H1 (cell line): ENCODE data around the gene DNASE2B. TPM values are rescaled to one million over a fixed set of nuclear protein-coding genes. Genes with fewer than 3 reads are reported as not detected.

Experiments used
- CTCF ChIA-PET: fragments of 300-600 bp; sonication (Branson Sonifier 250); formaldehyde crosslinking; loops from one replicate; lab custom pipeline; 2021; ENCODE audit not compliant: partially characterized antibody; lab: Charles Lee
- POLR2A ChIA-PET: fragments of 300-600 bp; sonication (Branson Sonifier 250); formaldehyde crosslinking; loops from one replicate; lab custom pipeline; 2021; ENCODE audit warnings: inconsistent platforms; ENCODE audit not compliant: partially characterized antibody; lab: Charles Lee
- DNase-seq, 2 experiments: peaks; one replicate each; pipeline versions ENCODE4 v3.0.0 to v3.0.0-alpha.2; 2010 to 2022; ENCODE audit warnings: low spot score in 2 of 2, low read depth in 1 of 2, mixed read lengths in 1 of 2
- FAIRE-seq: peaks from 2 replicates; lab custom pipeline; 2011; peaks lifted over from hg19 to GRCh38; lab: Jason Lieb, UNC
- H2AFZ ChIP-seq: 2 replicates; pipeline ENCODE4 v1.8.1; 2012; ENCODE audit warnings: low read length, inconsistent platforms
- H2AK5ac ChIP-seq: 2 replicates; pipeline ENCODE4 v1.6.1; 2013; ENCODE audit warnings: low read depth, low read length
- H2BK120ac ChIP-seq: replicated peaks from 2 replicates; pipeline ENCODE3; 2013; ENCODE audit warnings: low read depth, low read length, inconsistent platforms
- H2BK12ac ChIP-seq: 2 replicates; pipeline ENCODE4 v1.6.1; 2013; ENCODE audit warnings: low read depth, low read length
- H2BK15ac ChIP-seq: 2 replicates; pipeline ENCODE4 v1.6.1; 2013; ENCODE audit warnings: low read length
- H2BK20ac ChIP-seq: 2 replicates; pipeline ENCODE4 v1.6.1; 2013; ENCODE audit warnings: low read length
- H2BK5ac ChIP-seq: 2 replicates; pipeline ENCODE4 v1.6.1; 2013; ENCODE audit warnings: low read depth, low read length
- H3K14ac ChIP-seq: 2 replicates; pipeline ENCODE4 v1.6.1; 2013; ENCODE audit warnings: inconsistent platforms; ENCODE audit not compliant: insufficient read length
- H3K18ac ChIP-seq: 2 replicates; pipeline ENCODE4 v1.6.1; 2013; ENCODE audit warnings: low read length; ENCODE audit errors: extremely low read depth
- H3K23ac ChIP-seq: 2 replicates; pipeline ENCODE4 v1.6.1; 2013; ENCODE audit warnings: inconsistent platforms; ENCODE audit not compliant: insufficient read length
- H3K23me2 ChIP-seq: 2 replicates; pipeline ENCODE4 v1.6.1; 2013; ENCODE audit warnings: low read depth, low read length
- H3K27ac ChIP-seq: 2 replicates; pipeline ENCODE4 v1.6.1; 2011; ENCODE audit warnings: low read depth, low read length, inconsistent platforms
- H3K27me3 ChIP-seq, 4 experiments: replicated peaks in 1 of 4; 1 replicate in 1 of 4; 2 replicates in 3 of 4; pipeline versions ENCODE4 v1.6.1 to v1.8.1; 2011 to 2013; ENCODE audit warnings: low read length in 3 of 4, mild to moderate bottlenecking in 3 of 4, inconsistent platforms in 2 of 4, mixed read lengths in 2 of 4, moderate library complexity in 1 of 4; ENCODE audit not compliant: control insufficient read depth in 3 of 4, insufficient read depth in 3 of 4; ENCODE audit errors: extremely low read depth in 1 of 4
- H3K36me3 ChIP-seq, 4 experiments: 2 replicates each; pipeline versions ENCODE4 v1.6.1 to v1.8.1; 2011 to 2013; ENCODE audit warnings: mild to moderate bottlenecking in 4 of 4, low read length in 3 of 4, moderate library complexity in 2 of 4, control low read depth in 1 of 4, inconsistent platforms in 1 of 4; ENCODE audit not compliant: insufficient read depth in 4 of 4, control insufficient read depth in 2 of 4
- H3K4ac ChIP-seq: replicated peaks from 2 replicates; pipeline ENCODE3; 2013; ENCODE audit warnings: low read length, low read depth, mixed read lengths, inconsistent platforms; ENCODE audit not compliant: insufficient read length
- H3K4me1 ChIP-seq, 4 experiments: replicated peaks in 1 of 4; 1 replicate in 1 of 4; 2 replicates in 3 of 4; pipeline versions ENCODE4 v1.6.1 to v1.8.1; 2011 to 2013; ENCODE audit warnings: low read length in 3 of 4, inconsistent platforms in 2 of 4, mixed read lengths in 1 of 4; ENCODE audit not compliant: insufficient read depth in 4 of 4, control insufficient read depth in 3 of 4
- H3K4me2 ChIP-seq, 2 experiments: 2 replicates each; pipeline versions ENCODE4 v1.6.1 to v1.8.1; 2011 to 2013; ENCODE audit warnings: low read depth in 2 of 2, low read length in 2 of 2, control low read depth in 1 of 2, inconsistent platforms in 1 of 2, mild to moderate bottlenecking in 1 of 2; ENCODE audit not compliant: insufficient read depth in 1 of 2
- H3K4me3 ChIP-seq, 4 experiments: fragments of 200-600, 300-600 bp in 1 of 4; sonication (generic), shearing (Covaris generic), sonication (Bioruptor Twin) in 1 of 4; 2 replicates each; pipeline versions ENCODE4 v1.5.1 to v1.8.1; 2011 to 2016; ENCODE audit warnings: low read length in 4 of 4, low read depth in 3 of 4, control low read depth in 2 of 4, inconsistent platforms in 2 of 4, mild to moderate bottlenecking in 2 of 4, mixed read lengths in 1 of 4, moderate library complexity in 1 of 4; ENCODE audit not compliant: insufficient read depth in 2 of 4; ENCODE audit errors: extremely low read depth in 1 of 4
- H3K56ac ChIP-seq: replicated peaks from 2 replicates; pipeline ENCODE3; 2013; ENCODE audit warnings: low read depth, mild to moderate bottlenecking, mixed read lengths, low read length, inconsistent platforms; ENCODE audit not compliant: insufficient read length
- H3K79me1 ChIP-seq: 2 replicates; pipeline ENCODE4 v1.6.1; 2013; ENCODE audit warnings: low read depth, low read length, control low read depth
- H3K79me2 ChIP-seq, 2 experiments: 2 replicates each; pipeline versions ENCODE4 v1.6.1 to v1.8.1; 2012 to 2013; ENCODE audit warnings: low read length in 2 of 2, mild to moderate bottlenecking in 2 of 2, inconsistent platforms in 1 of 2; ENCODE audit not compliant: insufficient read depth in 2 of 2, control insufficient read depth in 1 of 2
- H3K9ac ChIP-seq, 4 experiments: replicated peaks in 1 of 4; 1 replicate in 1 of 4; 2 replicates in 3 of 4; pipeline versions ENCODE4 v1.6.1 to v1.8.1; 2011 to 2013; ENCODE audit warnings: low read depth in 3 of 4, low read length in 3 of 4, control low read depth in 2 of 4, mild to moderate bottlenecking in 2 of 4, moderate library complexity in 2 of 4, inconsistent platforms in 1 of 4; ENCODE audit errors: extremely low read depth in 1 of 4
- H3K9me3 ChIP-seq, 2 experiments: 2 replicates each; pipeline versions ENCODE4 v1.6.1 to v1.8.1; 2012 to 2013; ENCODE audit warnings: mild to moderate bottlenecking in 2 of 2, moderate library complexity in 2 of 2, control low read depth in 1 of 2, inconsistent platforms in 1 of 2, low read depth in 1 of 2, low read length in 1 of 2, mixed read lengths in 1 of 2; ENCODE audit not compliant: insufficient read depth in 2 of 2
- H4K20me1 ChIP-seq, 2 experiments: replicated peaks in 1 of 2; 2 replicates each; pipeline versions ENCODE3 to v1.8.1; 2011 to 2013; ENCODE audit warnings: inconsistent platforms in 2 of 2, low read length in 2 of 2, mild to moderate bottlenecking in 1 of 2; ENCODE audit not compliant: insufficient read depth in 2 of 2, control insufficient read depth in 1 of 2
- H4K5ac ChIP-seq: 2 replicates; pipeline ENCODE4 v1.6.1; 2013; ENCODE audit warnings: low read length, low read depth, mixed read lengths, inconsistent platforms; ENCODE audit not compliant: insufficient read length
- H4K8ac ChIP-seq: 2 replicates; pipeline ENCODE4 v1.8.0; 2013; ENCODE audit warnings: mild to moderate bottlenecking, moderate library complexity, low read length, inconsistent platforms; ENCODE audit not compliant: insufficient read depth; ENCODE audit errors: extremely low read depth
- H4K91ac ChIP-seq: replicated peaks from 2 replicates; pipeline ENCODE3; 2013; ENCODE audit warnings: low read length, mixed read lengths, inconsistent platforms; ENCODE audit not compliant: insufficient read length
- CBX5 ChIP-seq: fragments of 300-800, 300-1000 bp; sonication (generic); IDR thresholded peaks from 2 replicates; pipeline ENCODE4 v1.7.1; 2016; ENCODE audit warnings: antibody characterized with exemption, low read length, low read depth
- CBX8 ChIP-seq: fragments of 300-800, 300-1000 bp; sonication (generic); IDR thresholded peaks from 2 replicates; pipeline ENCODE4 v1.7.1; 2016; ENCODE audit warnings: low read depth, low read length, borderline replicate concordance
- CREB1 ChIP-seq: IDR thresholded peaks from 2 replicates; pipeline ENCODE4 v1.6.1; 2012; ENCODE audit warnings: inconsistent platforms
- GTF2F1 ChIP-seq: IDR thresholded peaks from 2 replicates; pipeline ENCODE4 v1.6.1; 2012; ENCODE audit warnings: low read depth, low read length, improper control_type of control experiment, borderline replicate concordance
- NRF1 ChIP-seq: IDR thresholded peaks from 2 replicates; pipeline ENCODE4 v1.6.1; 2011; ENCODE audit warnings: mild to moderate bottlenecking, low read depth, low read length, improper control_type of control experiment
- POLR2AphosphoS5 ChIP-seq: IDR thresholded peaks from 2 replicates; pipeline ENCODE4 v1.6.1; 2011; ENCODE audit warnings: low read depth, low read length
- RAD21 ChIP-seq, 2 experiments: IDR thresholded peaks in 1 of 2; conservative IDR thresholded peaks in 1 of 2; 2 replicates each; pipeline ENCODE4 v1.6.1; 2011; ENCODE audit warnings: low read depth in 2 of 2, low read length in 2 of 2, improper control_type of control experiment in 1 of 2, inconsistent platforms in 1 of 2, mild to moderate bottlenecking in 1 of 2, moderate library complexity in 1 of 2
- RNF2 ChIP-seq: fragments of 200-900, 300-1000 bp; sonication (generic); IDR thresholded peaks from 2 replicates; pipeline ENCODE4 v1.7.1; 2016; ENCODE audit warnings: borderline replicate concordance, low read depth, mild to moderate bottlenecking, antibody characterized with exemption, low read length; ENCODE audit not compliant: poor library complexity, severe bottlenecking; ENCODE audit errors: missing control alignments
- RXRA ChIP-seq: IDR thresholded peaks from 2 replicates; pipeline ENCODE4 v1.6.1; 2011; ENCODE audit warnings: low read depth, mild to moderate bottlenecking, low read length, moderate library complexity; ENCODE audit not compliant: insufficient read depth
- SIN3A ChIP-seq, 2 experiments: IDR thresholded peaks in 1 of 2; conservative IDR thresholded peaks in 1 of 2; 2 replicates each; pipeline ENCODE4 v1.6.1; 2011 to 2012; ENCODE audit warnings: low read length in 2 of 2, improper control_type of control experiment in 1 of 2, low read depth in 1 of 2, mild to moderate bottlenecking in 1 of 2
- SP1 ChIP-seq: IDR thresholded peaks from 2 replicates; pipeline ENCODE4 v1.6.1; 2011; ENCODE audit warnings: low read depth, low read length
- SP2 ChIP-seq: IDR thresholded peaks from 2 replicates; pipeline ENCODE4 v1.6.1; 2012; ENCODE audit warnings: mild to moderate bottlenecking, low read length, inconsistent platforms
- SP4 ChIP-seq: IDR thresholded peaks from 2 replicates; pipeline ENCODE4 v1.6.1; 2012; ENCODE audit warnings: low read length, inconsistent platforms
- TBP ChIP-seq: IDR thresholded peaks from 2 replicates; pipeline ENCODE4 v1.6.1; 2011; ENCODE audit warnings: low read depth, low read length, improper control_type of control experiment
- ZNF274 ChIP-seq: IDR thresholded peaks from 2 replicates; pipeline ENCODE4 v1.7.0; 2012; ENCODE audit warnings: low read length, borderline replicate concordance; ENCODE audit errors: extremely low read depth
- WGBS, 2 experiments: shearing (Covaris generic) in 1 of 2; methylation state at CpG; one replicate each; pipeline versions ENCODE4 v1.1.6 to v1.1.7; 2013 to 2015; ENCODE audit warnings: low lambda C conversion rate in 2 of 2, mixed read lengths in 2 of 2, inconsistent platforms in 1 of 2, low coverage in 1 of 2, missing lambda C conversion rate in 1 of 2; ENCODE audit not compliant: insufficient replicate concordance in 2 of 2, insufficient coverage in 1 of 2, insufficient read length in 1 of 2; ENCODE audit errors: extremely low coverage in 1 of 2, missing lambda C conversion rate in 1 of 2; 5-methylcytosine and 5-hydroxymethylcytosine counted together
- polyA plus RNA-seq, 7 experiments: library from polyadenylated mRNA; depleted of rRNA in 3 of 7; stranded (reverse) in 5 of 7; unstranded in 2 of 7; fragments of >200 nt in 5 of 7; fragments of 200-250 nt in 2 of 7; gene quantifications; 1 replicate in 5 of 7; 2 replicates in 1 of 7; 4 replicates in 1 of 7; pipeline versions ENCODE4 v1.2.1 to v1.2.3, GENCODE V29; 2011 to 2013; ENCODE audit warnings: missing spikeins in 2 of 7, mixed read lengths in 2 of 7
- total RNA-seq: library from RNA; stranded (reverse); fragmentation: NEBNext Ultra II Directional; extraction: Animal tissue kit (Norgen Biotek cat#: 25700); gene quantifications from 2 replicates; pipeline ENCODE4 v1.2.1, GENCODE V29; 2021

Gene DNASE2B
- total and polyA plus RNA-seq, 2 of the 8 experiments (the other 6 are each of a cell fraction or from before 2014, with no cell fraction given), result not detected

DNA sequence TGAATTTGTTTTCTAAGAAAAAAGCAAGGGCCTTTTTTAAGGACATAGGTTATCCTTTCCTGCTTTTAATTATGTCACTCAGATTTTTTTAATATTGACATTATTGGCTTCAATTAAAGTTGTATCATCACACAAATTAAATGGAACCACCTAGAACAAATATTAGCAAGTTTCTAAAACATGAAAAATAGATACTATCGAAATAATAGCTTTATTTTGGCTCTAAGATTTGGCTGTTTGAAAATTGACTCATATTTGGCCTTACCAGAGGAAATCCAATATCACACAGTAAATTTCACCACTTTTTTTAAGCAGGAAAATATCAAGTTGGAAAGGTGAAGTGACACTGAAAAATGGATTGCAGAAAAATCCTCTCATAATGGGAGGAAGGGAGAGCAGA lies 9.2 kb downstream of the DNASE2B start:
- WGBS, 2 experiments, result 80% methylated on average over 1 of the region's 1 CpG; no CpG with 5 or more reads in 1 of the 2 experiments
- H3K4me1 ChIP-seq, result no peaks in the 10 kb centered on the region
- no peaks in the 10 kb centered on the region for H3K27me3 ChIP-seq
- H2BK20ac ChIP-seq, result no peak overlapping the region
- no peak overlapping the region for H2BK12ac ChIP-seq
- H4K20me1 ChIP-seq, result no peaks in the 10 kb centered on the region
- H4K91ac ChIP-seq, result no peak overlapping the region
- no peaks in the 10 kb centered on the region for H3K9me3 ChIP-seq
- H3K14ac ChIP-seq, result no peak overlapping the region
- no peak overlapping the region for H4K5ac ChIP-seq
- H3K36me3 ChIP-seq, result no peaks in the 10 kb centered on the region
- H2BK120ac ChIP-seq, result no peak overlapping the region
- no peak for DNase-seq
- no peak overlapping the region for H3K4me3 ChIP-seq
- no peak overlapping the region for H2BK15ac ChIP-seq
- H3K79me1 ChIP-seq, result no peaks in the 10 kb centered on the region
- H2AFZ ChIP-seq, result no peak overlapping the region
- no peaks in the 10 kb centered on the region for H3K23me2 ChIP-seq
- H2AK5ac ChIP-seq, result no peak overlapping the region
- H3K79me2 ChIP-seq, result no peaks in the 10 kb centered on the region
- no peak overlapping the region for H3K23ac ChIP-seq
- ChIA-PET CTCF (interaction anchor here (0.6 to 1.2 kb wide), 2 partner anchors 375 to 1286 kb away, joined by 3 read pairs; no protein-coding TSS in a partner anchor), POLR2A (no interaction called here)
- H3K27ac ChIP-seq, result no peak overlapping the region
- H2BK5ac ChIP-seq, result no peak overlapping the region
- H3K56ac ChIP-seq, result no peak overlapping the region
- FAIRE-seq, result no peak
- H3K4ac ChIP-seq, result no peak overlapping the region
- H3K4me2 ChIP-seq, result no peak overlapping the region
- no peak overlapping the region for H4K8ac ChIP-seq
- H3K9ac ChIP-seq, result no peak overlapping the region
- no peak overlapping the region for H3K18ac ChIP-seq
- TF ChIP-seq SP1, result no peak
- TF ChIP-seq SP4, result no peak
- no peak for TF ChIP-seq ZNF274
- no peak for TF ChIP-seq SIN3A (conservative IDR thresholded peaks at IDR 0.05 in 1 of 2, IDR thresholded peaks at IDR 0.05 in 1 of 2; ENCODE audit: low read depth in 1 of 2, low read length in 2 of 2)
- TF ChIP-seq RNF2, result no peak
- TF ChIP-seq CREB1, result no peak
- TF ChIP-seq TBP, result no peak
- TF ChIP-seq SP2, result no peak
- no peak for TF ChIP-seq NRF1
- no peak for TF ChIP-seq CBX8
- TF ChIP-seq GTF2F1, result no peak
- no peak for TF ChIP-seq RXRA
- no peak for TF ChIP-seq POLR2AphosphoS5
- no peak for TF ChIP-seq RAD21 (IDR thresholded peaks at IDR 0.05 in 1 of 2, conservative IDR thresholded peaks at IDR 0.05 in 1 of 2; ENCODE audit: low read depth in 2 of 2, low read length in 2 of 2)
- TF ChIP-seq CBX5, result no peak
